Measurements from ENCODE around the gene LRTM2. TPM values are rescaled to one million over a fixed set of nuclear protein-coding genes. Genes with fewer than 3 reads are reported as not detected.

Gene LRTM2
- total RNA-seq, 1 experiment from 2014 or later, result not detected

DNA sequence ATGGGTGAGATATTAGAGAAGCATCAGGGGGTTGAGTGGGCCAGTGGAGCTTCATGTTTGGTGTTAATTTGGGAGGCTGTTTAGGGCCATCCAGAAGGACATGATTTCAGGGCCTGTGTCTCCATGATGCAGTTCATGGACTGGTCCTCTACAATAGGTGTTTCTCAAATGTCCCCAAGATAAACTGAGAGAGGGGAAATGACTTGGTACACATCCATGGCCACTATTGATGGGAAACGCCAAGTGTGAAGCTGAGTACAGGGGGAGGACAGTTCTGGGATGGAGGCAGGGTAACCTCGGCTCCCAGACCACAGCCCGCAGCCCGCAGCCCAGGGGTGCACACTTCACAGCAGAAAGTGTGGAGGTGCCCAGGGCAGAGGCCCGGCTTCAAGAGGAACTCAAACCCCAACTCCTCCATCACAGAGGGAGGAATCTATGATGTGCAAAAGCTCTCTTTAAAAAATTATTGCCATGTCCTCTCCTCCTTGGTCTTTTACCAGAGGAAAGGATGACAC lies 64.8 kb downstream of the LRTM2 start:
- Histone ChIP-seq H3K36me3 (ENCODE audit: low read depth, low read length) (no peaks in the 10 kb centered on the region), H3F3A (ENCODE audit: low read length, unreplicated experiment) (no peaks in the 10 kb centered on the region), H4K20me1 (ENCODE audit: low read length) (no peaks in the 10 kb centered on the region), H3K79me2 (ENCODE audit: low read length) (no peaks in the 10 kb centered on the region), H3K4me1 (ENCODE audit: insufficient read depth, low read length) (no peaks in the 10 kb centered on the region), H3K27me3 (ENCODE audit: low read length) (peaks cover 45% of the 10 kb centered on the region), H3K9me3 (ENCODE audit: low read length) (no peaks in the 10 kb centered on the region), H3K4me2 (ENCODE audit: low read length) (no peak overlapping the region), H2AFZ (ENCODE audit: low read length) (no peak overlapping the region), H3K4me3 (ENCODE audit: low read length) (no peak overlapping the region), H3K27ac (ENCODE audit: low read length) (no peak overlapping the region), H3K9ac (ENCODE audit: low read length) (no peak overlapping the region), H3K9me2 (replicated peaks; ENCODE audit: low read length) (no peaks in the 10 kb centered on the region)
- POLR2A ChIA-PET (ENCODE audit: unreplicated experiment), result interaction anchor here (0.7 kb wide), 1 partner anchor 10 kb away, joined by 3 read pairs; no protein-coding TSS in a partner anchor
- CTCF ChIA-PET, result no interaction called here
- ATAC-seq (no peak), DNase-seq (no peak)
- BruUV-seq (replicated peaks), result no TSS peak
- intact Hi-C loops (cut with micrococcal nuclease), result no loop called here
- no peak for TF ChIP-seq EZH2 (IDR thresholded peaks at IDR 0.05; ENCODE audit: low read length, unreplicated experiment)
- no peak for TF ChIP-seq EZH2phosphoT487 (IDR thresholded peaks at IDR 0.05; ENCODE audit: borderline replicate concordance, low read length)

DNA sequence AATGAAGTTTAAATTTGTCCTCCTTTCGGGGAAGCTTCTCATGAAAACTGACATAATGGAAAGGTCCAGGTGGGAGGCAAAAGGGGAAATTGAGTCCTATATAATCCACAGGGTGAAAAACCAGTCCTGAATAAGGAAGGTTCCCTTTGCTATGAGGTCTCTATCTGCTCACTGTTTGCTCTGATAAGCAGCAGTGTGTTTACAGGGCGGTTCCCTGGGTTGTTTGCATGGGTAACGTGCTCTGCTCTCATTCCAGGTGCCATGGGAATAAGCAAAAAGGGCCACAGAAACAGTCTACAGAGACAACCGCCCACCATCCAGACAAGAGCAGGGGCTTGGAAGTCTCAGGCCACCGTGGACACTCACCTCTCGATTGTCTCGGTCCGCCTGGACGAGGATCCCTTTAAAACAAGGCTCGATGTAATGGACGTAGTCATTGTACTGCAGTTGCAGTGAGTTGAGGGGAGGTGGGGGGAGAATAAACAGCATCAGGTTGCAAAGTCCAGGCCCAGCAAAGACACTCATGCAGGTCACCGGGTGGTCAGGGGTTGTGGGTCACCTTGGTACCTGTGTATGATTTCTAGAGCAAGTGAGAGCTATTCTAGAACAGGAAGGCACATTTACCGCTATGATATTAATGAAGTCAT lies 65.4 kb downstream of the LRTM2 start:
- ATAC-seq (no peak), DNase-seq (no peak)
- CTCF ChIA-PET, result no interaction called here
- H3K9ac ChIP-seq (ENCODE audit: low read length), result no peak overlapping the region
- H3K9me2 ChIP-seq (replicated peaks; ENCODE audit: low read length), result no peaks in the 10 kb centered on the region
- H3K4me1 ChIP-seq (ENCODE audit: insufficient read depth, low read length), result no peaks in the 10 kb centered on the region
- intact Hi-C loops (cut with micrococcal nuclease), result no loop called here
- POLR2A ChIA-PET (ENCODE audit: unreplicated experiment), result interaction anchor here (0.7 kb wide), 1 partner anchor 11 kb away, joined by 3 read pairs; no protein-coding TSS in a partner anchor
- no peaks in the 10 kb centered on the region for H3K9me3 ChIP-seq (ENCODE audit: low read length)
- no peak for TF ChIP-seq EZH2phosphoT487 (IDR thresholded peaks at IDR 0.05; ENCODE audit: borderline replicate concordance, low read length)
- no peak for TF ChIP-seq EZH2 (IDR thresholded peaks at IDR 0.05; ENCODE audit: low read length, unreplicated experiment)
- TF ChIP-seq, protein P1, sequence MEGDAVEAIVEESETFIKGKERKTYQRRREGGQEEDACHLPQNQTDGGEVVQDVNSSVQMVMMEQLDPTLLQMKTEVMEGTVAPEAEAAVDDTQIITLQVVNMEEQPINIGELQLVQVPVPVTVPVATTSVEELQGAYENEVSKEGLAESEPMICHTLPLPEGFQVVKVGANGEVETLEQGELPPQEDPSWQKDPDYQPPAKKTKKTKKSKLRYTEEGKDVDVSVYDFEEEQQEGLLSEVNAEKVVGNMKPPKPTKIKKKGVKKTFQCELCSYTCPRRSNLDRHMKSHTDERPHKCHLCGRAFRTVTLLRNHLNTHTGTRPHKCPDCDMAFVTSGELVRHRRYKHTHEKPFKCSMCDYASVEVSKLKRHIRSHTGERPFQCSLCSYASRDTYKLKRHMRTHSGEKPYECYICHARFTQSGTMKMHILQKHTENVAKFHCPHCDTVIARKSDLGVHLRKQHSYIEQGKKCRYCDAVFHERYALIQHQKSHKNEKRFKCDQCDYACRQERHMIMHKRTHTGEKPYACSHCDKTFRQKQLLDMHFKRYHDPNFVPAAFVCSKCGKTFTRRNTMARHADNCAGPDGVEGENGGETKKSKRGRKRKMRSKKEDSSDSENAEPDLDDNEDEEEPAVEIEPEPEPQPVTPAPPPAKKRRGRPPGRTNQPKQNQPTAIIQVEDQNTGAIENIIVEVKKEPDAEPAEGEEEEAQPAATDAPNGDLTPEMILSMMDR (conservative IDR thresholded peaks at IDR 0.05; ENCODE audit: low read depth, low read length), result no peak
- no peaks in the 10 kb centered on the region for H3K36me3 ChIP-seq (ENCODE audit: low read depth, low read length)
- H3K4me3 ChIP-seq (ENCODE audit: low read length), result no peak overlapping the region
- H3F3A ChIP-seq (ENCODE audit: low read length, unreplicated experiment), result no peaks in the 10 kb centered on the region
- H3K27ac ChIP-seq (ENCODE audit: low read length), result no peak overlapping the region
- H2AFZ ChIP-seq (ENCODE audit: low read length), result no peak overlapping the region
- no peaks in the 10 kb centered on the region for H4K20me1 ChIP-seq (ENCODE audit: low read length)
- no peak overlapping the region for H3K4me2 ChIP-seq (ENCODE audit: low read length)
- no peaks in the 10 kb centered on the region for H3K79me2 ChIP-seq (ENCODE audit: low read length)
- BruUV-seq (replicated peaks), result no TSS peak
- H3K27me3 ChIP-seq (ENCODE audit: low read length), result peaks cover 41% of the 10 kb centered on the region

Other genes with a start within 250 kb of the LRTM2 start
- 18.3 and 21.8 TPM in 2 replicates for gene FBXL14, start 226.0 kb upstream of the LRTM2 start, total RNA-seq (2014; rRNA removed)
- 1.7 and 2.2 TPM in 2 replicates for gene WNT5B, start 191.3 kb upstream of the LRTM2 start, total RNA-seq (2014; rRNA removed)
- gene ADIPOR2, start 129.5 kb upstream of the LRTM2 start, total RNA-seq (2014; rRNA removed), result 26.5 and 37.2 TPM in 2 replicates
- gene CACNA2D4, start 98.1 kb downstream of the LRTM2 start, total RNA-seq (2014; rRNA removed), result not detected in 2 replicates
- gene DCP1B, start 183.9 kb downstream of the LRTM2 start, total RNA-seq (2014; rRNA removed), result 3.6 and 4.9 TPM in 2 replicates
- gene CACNA1C, start 232.4 kb downstream of the LRTM2 start, total RNA-seq (2014; rRNA removed), result not detected in 2 replicates

Data from PC-3 (cell line).